Stimulated activated CD4-positive, alpha-beta T cell treated with anti-CD3 and anti-CD28 coated beads, TNF-alpha, amount 100 ng/mL, for 24 hours (primary cell): Measurements from ENCODE around the gene CSGALNACT2.
"Not testable (repeated sequence)": the region's sequence is repeated elsewhere in the genome, so short reads cannot be mapped to it uniquely, and the experiment has no call there.

Experiments
- DNase-seq, 3 experiments: peaks; one replicate each; pipeline ENCODE4 v3.0.0-alpha.2; 2020; ENCODE audit warnings: low read depth in 3 of 3

CSGALNACT2 gene

GRCh38 chr10:43214956-43215561 is 76.8 kb downstream of the CSGALNACT2 start:
- no peak for DNase-seq

GRCh38 chr10:43215758-43216455 is 77.7 kb downstream of the CSGALNACT2 start:
- no peak for DNase-seq

GRCh38 chr10:43216931-43217562 is 78.8 kb downstream of the CSGALNACT2 start:
- DNase-seq = no peak

DNA sequence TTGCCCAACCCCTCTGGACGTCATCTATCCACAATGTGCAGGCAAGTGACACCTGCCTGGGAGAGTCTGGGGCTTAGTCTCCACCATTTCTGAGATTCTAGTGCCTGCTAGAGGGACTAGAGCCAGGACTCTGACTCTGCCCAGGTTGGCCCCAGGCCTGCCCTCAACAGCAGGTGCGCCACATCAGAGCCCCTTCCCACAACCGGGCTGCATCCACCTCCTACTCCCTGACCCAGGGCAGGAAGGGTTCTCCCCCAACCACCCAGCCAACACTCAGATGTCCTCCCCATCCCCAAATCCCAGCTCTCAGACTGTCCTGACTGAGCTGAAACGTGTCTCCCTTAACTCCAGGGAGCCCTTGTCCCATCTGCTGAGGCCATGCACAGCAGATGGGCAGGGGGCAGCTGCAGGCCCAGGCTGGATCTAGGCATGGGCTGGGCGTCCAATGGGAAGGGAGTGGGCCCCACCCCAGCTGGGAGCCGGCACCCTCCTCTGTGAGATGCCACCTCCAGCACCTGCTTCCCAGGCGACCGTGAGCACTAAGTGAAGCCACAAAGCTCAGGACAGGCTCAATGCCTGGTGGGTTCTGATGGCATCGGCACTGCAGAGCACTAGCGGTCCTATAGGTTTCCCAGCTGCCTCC is 79.4 kb downstream of the CSGALNACT2 start:
- DNase-seq = no peak

- no peak for DNase-seq
Measured at GRCh38 chr10:43218206-43218950, 80.1 kb downstream of the CSGALNACT2 start.

DNA sequence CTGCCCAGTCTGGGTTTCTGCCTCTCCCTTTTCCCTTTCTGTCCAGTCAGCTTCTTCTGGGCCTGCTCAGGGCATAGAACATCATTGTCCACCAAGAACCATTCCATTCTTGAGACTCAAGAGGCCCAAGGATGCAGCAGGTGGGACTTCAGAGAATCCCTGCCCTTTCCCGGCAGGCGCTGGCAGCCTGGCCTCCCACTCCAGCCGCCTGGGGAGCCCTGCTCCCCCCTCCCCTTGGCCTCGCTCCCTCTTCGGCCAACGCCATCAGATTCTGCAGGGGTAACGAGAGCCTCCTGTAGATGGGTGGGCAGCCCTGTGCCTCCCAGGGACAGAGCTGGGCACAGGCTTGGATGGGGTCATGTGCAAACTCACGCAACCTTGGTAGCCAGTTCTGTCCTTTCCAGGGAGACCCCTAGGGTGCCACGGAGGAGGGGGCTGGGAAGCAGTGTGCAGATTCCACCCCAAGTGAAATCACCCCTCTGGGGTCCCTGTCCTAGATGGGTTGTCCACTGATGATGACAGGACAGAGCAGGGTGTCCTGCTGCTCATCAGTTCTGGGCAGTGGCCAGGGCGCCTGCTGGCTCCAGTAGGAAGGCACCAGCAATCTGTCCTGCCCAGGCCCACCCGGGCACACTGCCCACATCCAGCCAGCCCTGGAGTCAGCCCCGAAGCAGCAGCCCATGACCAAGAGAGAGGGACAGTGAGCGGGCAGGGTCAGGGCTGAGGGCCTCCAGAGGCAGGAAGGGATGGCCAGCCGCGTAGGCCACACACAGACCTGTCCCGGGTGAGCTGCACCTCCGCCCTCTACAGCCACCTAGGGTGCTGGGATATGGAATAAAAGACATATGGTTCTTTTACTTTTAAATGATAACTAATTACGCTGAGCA is 80.9 kb downstream of the CSGALNACT2 start:
- DNase-seq = no peak

DNA sequence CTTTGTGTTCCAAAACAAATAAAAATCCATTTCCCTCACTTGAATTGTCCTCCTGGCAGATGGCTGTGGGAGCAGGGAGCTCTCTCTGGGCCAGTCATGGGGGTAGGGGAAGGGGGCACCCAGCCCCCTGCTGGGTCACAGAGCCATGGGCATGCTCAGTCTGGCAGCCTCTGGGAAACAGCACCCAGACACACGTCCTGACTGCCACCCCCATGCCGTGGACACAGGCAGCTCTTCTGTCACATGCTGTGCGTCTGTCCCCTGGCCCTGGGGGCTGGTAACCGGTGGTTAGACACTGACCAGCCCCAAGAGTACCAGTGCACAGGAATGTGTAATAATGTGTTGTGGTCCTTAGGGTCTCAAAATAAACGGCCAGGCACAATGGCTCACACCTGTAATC is 81.6 kb downstream of the CSGALNACT2 start:
- no peak for DNase-seq

DNA sequence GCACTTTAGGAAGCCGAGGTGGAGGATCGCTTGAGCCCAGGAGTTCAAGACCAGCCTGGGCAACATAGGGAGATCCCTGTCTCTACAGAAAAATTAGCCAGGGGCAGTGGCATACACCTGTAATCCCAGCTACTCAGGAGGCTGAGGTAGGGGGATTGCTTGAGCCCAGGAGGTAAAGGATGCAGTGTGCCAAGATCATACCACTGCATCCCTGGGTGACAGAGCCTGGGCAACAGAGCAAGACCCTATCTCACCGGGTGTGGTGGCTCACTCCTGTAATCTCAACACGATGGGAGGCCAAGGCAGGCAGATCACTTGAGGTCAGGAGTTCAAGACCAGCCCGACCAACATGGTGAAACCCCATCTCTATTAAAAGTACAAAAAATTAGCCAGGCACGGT is 82.0 kb downstream of the CSGALNACT2 start:
- not testable (repeated sequence) for DNase-seq

DNA sequence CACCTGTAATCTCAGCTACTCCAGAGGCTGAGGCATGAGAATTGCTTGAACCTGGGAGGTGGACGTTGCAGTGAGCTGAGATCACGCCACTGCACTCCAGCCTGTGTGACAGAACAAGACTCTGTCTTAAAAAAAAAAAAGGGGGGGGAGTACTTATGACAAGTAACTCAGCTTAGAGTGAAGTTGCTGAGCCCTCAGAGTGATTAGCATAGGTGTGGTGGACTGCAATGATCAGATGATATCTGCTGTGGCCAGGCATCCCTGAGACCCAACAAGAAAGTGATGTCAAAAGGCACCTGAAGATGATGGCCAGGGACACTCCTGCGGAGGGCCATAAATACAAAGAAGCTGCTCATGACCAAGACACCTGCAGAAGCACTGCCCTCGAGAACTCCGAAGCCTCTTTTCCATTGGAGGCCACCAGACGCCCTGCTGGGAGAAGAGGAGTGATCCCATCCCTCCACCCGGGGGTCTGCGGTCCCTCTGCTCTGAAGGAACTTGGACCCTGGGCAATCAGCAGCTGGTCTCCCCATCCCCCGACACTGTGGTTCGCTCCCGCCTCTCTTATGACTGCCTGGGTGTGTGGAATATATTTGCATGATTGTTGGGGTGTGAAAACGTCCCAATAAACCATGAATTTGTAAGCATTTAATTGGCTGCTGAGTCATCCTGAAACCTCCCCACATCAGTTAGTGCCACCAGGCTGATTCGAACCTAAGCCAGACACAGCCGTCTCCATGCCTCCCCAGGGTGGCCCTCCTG is 82.6 kb downstream of the CSGALNACT2 start:
- DNase-seq = no peak

GRCh38 chr10:43221419-43222209 is 83.4 kb downstream of the CSGALNACT2 start:
- DNase-seq = no peak

DNA sequence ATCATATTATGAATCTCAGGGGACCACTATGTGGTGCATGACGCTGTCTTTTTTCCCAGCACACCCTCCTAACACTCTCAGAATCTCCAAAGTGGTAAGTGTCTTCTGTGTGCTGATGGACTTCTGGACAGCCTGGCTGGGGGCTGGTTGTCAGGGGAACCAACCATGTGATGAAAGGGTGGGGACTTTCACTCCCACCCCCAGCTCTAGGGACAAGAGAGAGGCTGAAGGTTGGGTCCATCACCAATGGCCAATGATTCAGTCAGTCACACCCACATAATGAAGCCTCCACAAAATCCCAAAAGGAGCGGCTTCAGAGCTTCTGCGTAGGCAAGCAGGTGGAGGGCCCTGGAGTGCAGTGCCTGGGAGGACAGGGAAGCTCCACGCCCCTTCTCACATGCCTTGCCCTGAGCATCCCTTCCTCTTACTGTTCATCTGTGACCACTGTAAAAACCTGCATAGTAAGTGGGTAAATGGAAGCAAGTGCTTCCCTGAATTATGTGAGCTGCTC is 84.0 kb downstream of the CSGALNACT2 start:
- DNase-seq = no peak

DNA sequence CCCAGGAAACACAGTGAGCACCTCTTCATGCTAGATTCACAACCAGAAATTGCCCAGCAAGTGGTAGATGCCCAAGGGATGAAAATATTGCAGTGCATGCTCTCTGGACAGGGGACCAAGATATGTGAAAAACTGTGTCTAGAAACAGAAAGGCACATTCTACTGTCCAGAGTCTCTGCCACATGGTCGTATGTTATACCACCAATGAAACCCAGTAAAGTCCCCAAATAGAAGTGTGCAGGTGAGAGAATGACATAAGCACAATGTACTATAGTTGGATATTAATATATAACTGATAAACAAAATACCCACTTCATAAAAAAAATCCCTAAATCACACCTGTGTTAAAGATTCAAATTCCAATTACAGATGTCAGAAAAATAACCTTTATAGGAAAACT is 84.8 kb downstream of the CSGALNACT2 start:
- DNase-seq = no peak

DNA sequence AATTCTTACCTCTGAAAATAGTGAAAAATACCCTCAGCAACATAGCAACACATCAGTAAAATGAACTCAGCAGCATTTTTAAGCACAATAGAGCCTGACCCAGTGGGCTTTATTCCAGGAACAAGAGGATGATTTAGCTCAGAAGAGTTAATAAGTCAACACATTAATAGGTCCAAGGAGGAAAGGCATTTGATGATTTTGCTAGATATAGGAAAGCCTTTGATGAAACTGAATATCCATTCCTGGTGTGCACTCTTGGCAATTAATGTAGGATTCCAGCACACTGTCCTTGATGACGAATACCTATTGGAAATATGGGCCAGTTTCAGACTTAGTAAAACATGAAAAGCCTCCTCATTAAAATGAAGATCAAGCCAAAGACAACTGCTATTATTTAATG is 86.1 kb downstream of the CSGALNACT2 start:
- DNase-seq = no peak

GRCh38 chr10:43225004-43225786 is 87.0 kb downstream of the CSGALNACT2 start:
- no peak for DNase-seq

DNA sequence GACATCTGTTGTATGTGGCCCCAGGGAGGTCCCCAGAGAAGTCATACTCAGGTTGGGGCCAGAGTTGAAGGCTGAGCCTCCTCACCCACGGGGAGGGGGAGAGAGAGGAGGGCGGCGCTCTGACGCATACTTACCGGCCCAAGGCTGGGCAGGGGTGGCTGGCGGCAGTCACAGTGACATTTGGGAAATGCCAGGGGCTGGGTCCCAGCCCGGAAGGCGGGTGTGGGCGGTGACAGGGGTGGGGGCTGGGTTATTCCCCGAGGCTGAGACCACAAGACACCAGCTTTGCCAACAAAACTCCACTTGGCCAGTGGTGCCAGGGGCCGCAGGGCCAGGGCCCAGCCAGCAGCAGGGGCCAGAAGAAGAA is 87.5 kb downstream of the CSGALNACT2 start:
- DNase-seq = peak in 1 of 3 experiments; percentile 50

GRCh38 chr10:43226441-43226840 is 88.2 kb downstream of the CSGALNACT2 start:
- no peak for DNase-seq

DNA sequence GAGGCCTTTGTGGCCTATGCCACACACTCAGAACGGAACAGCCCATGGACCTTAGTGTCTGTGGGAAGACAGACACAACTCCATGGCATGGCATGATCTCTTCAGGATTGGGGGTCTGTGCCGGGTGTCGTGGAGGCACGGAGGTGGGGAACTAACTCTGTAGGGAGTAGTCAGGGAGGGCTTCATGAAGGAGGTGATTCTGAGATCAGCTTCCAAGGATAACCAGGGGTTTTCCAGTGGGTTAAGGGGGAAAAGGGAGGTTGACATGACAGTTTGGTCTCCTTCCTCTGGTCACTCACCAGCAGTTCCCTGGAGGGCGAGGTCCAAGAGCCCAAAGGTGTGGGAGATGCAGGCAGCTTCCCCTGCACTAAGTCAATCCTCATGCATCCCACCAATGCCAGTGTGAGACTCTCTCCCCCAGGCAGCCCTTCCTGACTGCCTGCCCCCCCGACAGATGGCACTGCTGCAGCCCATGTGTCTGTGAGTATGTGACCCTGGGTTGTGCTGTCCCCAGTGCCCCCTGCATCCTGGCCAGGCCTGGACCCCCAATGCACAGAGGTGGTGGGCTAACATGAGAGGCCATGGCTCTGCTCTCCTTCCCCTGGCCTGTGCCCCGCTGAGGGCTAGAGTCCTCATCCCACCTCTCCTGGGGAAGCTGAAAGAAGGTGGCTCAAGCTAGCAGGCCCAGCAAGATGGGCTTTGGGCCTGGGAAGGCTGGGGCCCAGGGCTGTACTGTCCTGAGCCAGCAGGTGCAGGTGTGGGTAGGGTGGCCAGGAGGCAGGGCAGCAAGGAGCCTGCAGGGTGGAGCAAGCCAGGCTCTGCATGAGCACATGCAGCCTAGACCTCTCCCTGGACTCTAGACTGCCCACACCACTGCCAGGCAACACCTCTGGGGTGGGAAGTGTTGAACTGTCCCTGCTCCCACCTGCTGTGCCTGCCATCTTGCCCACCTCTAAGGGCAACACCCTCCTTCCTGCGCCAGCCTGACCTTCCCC is 88.9 kb downstream of the CSGALNACT2 start:
- no peak for DNase-seq
